ENCODE measurements around the gene NACC2. TPM values are rescaled to one million over a fixed set of nuclear protein-coding genes. Genes with fewer than 3 reads are reported as not detected.
A peak's percentile ranks its signal among the peaks of the same experiment; 100 is the strongest.

Gene NACC2
- total and polyA plus RNA-seq, 9 donors, result 7.0 to 47.0 (median 27.2) TPM

- no peak for DNase-seq
- 31 to 42% (median 32%) methylated on average over 15 of the region's 15 CpGs for WGBS, 3 donors
- H3K27ac ChIP-seq, result no peak overlapping the region
- no peaks in the 10 kb centered on the region for H3K36me3 ChIP-seq
- H3K4me1 ChIP-seq (ENCODE audit: insufficient read depth), result peaks cover 4% of the 10 kb centered on the region
- no peaks in the 10 kb centered on the region for H3K27me3 ChIP-seq
- no peak overlapping the region for H3K4me3 ChIP-seq
- TF ChIP-seq EP300 (IDR thresholded peaks at IDR 0.05), result no peak
- no peak for TF ChIP-seq CTCF (IDR thresholded peaks at IDR 0.05)
- no peak for TF ChIP-seq POLR2A (IDR thresholded peaks at IDR 0.05)
- intact Hi-C loops (cut with DNase I), result loop anchor here (5.0 to 10.0 kb wide), 5 partner anchors 97 to 360 kb away; partner anchors contain the start of genes KCNT1 (in 1 of the 4) and QSOX2 (in 1 of the 4)
- H3K9me3 ChIP-seq, result no peaks in the 10 kb centered on the region
These were observed 133.0 kb downstream of the NACC2 start for GRCh38 chr9:135961811-135962695.

- Histone ChIP-seq H3K4me1 (ENCODE audit: insufficient read depth) (peaks cover 4% of the 10 kb centered on the region), H3K4me3 (peak within 1 kb of the TSS; percentile 98), H3K9me3 (no peaks in the 10 kb centered on the region), H3K36me3 (no peaks in the 10 kb centered on the region), H3K27me3 (no peaks in the 10 kb centered on the region), H3K27ac (peak within 1 kb of the TSS; percentile 39 to 42)
- TF ChIP-seq EP300 (IDR thresholded peaks at IDR 0.05) (peak; percentile 56), POLR2A (IDR thresholded peaks at IDR 0.05) (no peak), CTCF (IDR thresholded peaks at IDR 0.05) (peak in 2 of 3 donors; percentile 78 to 92)
- DNase-seq, result peak; percentile 94 to 97 (median 95)
- WGBS, 3 donors, result 0 to 1% (median 1%) methylated on average over 22 to 53 of the region's 53 CpGs
- intact Hi-C loops (cut with DNase I), result loop anchor here (5.0 to 10.0 kb wide), 5 partner anchors 96 to 359 kb away; partner anchors contain the start of genes KCNT1 (in 1 of the 4) and QSOX2 (in 1 of the 4)
These were observed 133.8 kb downstream of the NACC2 start, which contains the start of gene UBAC1 for GRCh38 chr9:135961277-135961715. TSS of gene UBAC1 (minus strand) at chr9:135961373. CDS start at chr9:135961162, 211 bp downstream.

GRCh38 chr9:135960411-135961276 is 134.4 kb downstream of the NACC2 start:
- Histone ChIP-seq H3K27ac (peak overlapping the region; percentile 39 to 42), H3K27me3 (no peaks in the 10 kb centered on the region), H3K36me3 (no peaks in the 10 kb centered on the region), H3K4me1 (ENCODE audit: insufficient read depth) (peaks cover 4% of the 10 kb centered on the region), H3K9me3 (no peaks in the 10 kb centered on the region), H3K4me3 (peak overlapping the region; percentile 98)
- 0 to 1% (median 0%) methylated on average over 42 to 74 of the region's 74 CpGs for WGBS, 3 donors
- intact Hi-C loops (cut with DNase I), result loop anchor here (5.0 to 10.0 kb wide), 5 partner anchors 96 to 358 kb away; partner anchors contain the start of genes KCNT1 (in 1 of the 4) and QSOX2 (in 1 of the 4)
- TF ChIP-seq CTCF (IDR thresholded peaks at IDR 0.05) (no peak), POLR2A (IDR thresholded peaks at IDR 0.05) (no peak), EP300 (IDR thresholded peaks at IDR 0.05) (no peak)
- peak in 2 of 5 donors; percentile 27 to 37 for DNase-seq

- TF ChIP-seq CTCF (IDR thresholded peaks at IDR 0.05) (no peak), EP300 (IDR thresholded peaks at IDR 0.05) (no peak), POLR2A (IDR thresholded peaks at IDR 0.05) (no peak)
- no peaks in the 10 kb centered on the region for H3K36me3 ChIP-seq
- peak overlapping the region; percentile 98 for H3K4me3 ChIP-seq
- no peaks in the 10 kb centered on the region for H3K27me3 ChIP-seq
- intact Hi-C loops (cut with DNase I), result loop anchor here (5.0 to 10.0 kb wide), 6 partner anchors 95 to 358 kb away; partner anchors contain the start of genes KCNT1 (in 1 of the 4) and QSOX2 (in 1 of the 4)
- WGBS, 3 donors, result 37 to 53% (median 42%) methylated on average over 9 of the region's 9 CpGs
- H3K4me1 ChIP-seq (ENCODE audit: insufficient read depth), result peaks cover 4% of the 10 kb centered on the region
- no peaks in the 10 kb centered on the region for H3K9me3 ChIP-seq
- no peak for DNase-seq
- no peak overlapping the region for H3K27ac ChIP-seq
These were observed 135.3 kb downstream of the NACC2 start for GRCh38 chr9:135959814-135960213.

Measured in ovary (tissue), 9 donors.